Stimulated activated CD8-positive, alpha-beta memory T cell treated with anti-CD3 and anti-CD28 coated beads, Interleukin-4, amount 100 ng/mL, for 24 hours (primary cell): ENCODE measurements around the gene XPO1.

Experiments
- DNase-seq: peaks from one replicate; pipeline ENCODE4 v3.0.0-alpha.2; 2020; ENCODE audit warnings: low read depth

The XPO1 gene

GRCh38 chr2:61434314-61434713, 103.8 kb downstream of the XPO1 start:
- DNase-seq = no peak

- DNase-seq = no peak
Measured at GRCh38 chr2:61433606-61434005, 104.5 kb downstream of the XPO1 start.

DNA sequence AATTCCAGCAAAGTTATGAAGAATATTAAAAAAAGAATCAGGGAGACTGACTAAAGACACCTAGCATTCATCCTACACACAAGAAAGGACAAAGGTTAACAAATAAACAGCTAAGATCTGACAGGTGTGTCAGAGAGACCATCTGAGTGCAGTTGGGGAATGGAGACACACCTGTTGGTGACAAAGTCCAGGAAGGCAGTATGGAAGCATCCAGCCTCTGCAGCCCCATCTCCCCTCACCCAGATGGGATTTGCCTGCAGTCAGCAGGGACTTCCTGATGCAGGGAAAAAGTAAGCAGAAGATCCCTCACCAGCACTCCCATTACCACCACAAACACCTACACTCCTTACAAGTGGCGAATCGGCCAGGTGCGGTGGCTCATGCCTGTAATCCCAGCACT, 105.2 kb downstream of the XPO1 start:
- DNase-seq = no peak

GRCh38 chr2:61431345-61431744, 106.8 kb downstream of the XPO1 start:
- no peak for DNase-seq
